NOMO-1 treated with dmso at 0.1 percent for 144 hours (cell line): ENCODE measurements around the gene TICAM1.

Experiments
- DNase-seq: peaks from one replicate; lab custom pipeline; 2025; ENCODE audit not compliant: unreplicated experiment; lab: John Stamatoyannopoulos, UW

Gene TICAM1

DNA sequence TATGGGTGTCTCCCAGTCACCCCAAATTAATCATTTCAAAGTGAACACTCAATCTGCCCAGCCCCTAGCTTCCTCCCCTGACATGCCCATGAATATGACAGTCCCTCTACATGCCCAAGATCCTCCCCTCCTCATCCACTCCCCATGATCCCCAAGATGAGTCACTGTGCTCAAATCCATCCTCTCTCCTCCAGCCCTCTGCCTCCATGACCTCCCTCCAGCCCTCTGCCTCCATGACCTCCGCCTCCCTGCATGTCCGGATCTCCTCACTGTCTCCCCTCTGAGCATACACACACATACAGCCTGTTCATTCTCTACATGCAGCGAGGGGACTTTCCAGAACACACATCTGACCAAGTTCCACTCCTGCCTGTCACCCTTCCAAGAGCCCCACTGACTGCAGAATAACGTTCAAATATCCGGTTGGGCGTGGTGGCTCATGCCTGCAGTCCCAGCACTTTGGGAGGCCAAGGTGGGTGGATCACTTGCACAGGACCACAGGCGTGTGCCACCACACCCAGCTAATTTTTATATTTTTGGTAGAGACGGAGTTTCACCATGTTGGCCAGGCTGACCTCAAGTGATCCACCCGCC lies 58.4 kb downstream of the TICAM1 start:
- DNase-seq, result no peak

DNA sequence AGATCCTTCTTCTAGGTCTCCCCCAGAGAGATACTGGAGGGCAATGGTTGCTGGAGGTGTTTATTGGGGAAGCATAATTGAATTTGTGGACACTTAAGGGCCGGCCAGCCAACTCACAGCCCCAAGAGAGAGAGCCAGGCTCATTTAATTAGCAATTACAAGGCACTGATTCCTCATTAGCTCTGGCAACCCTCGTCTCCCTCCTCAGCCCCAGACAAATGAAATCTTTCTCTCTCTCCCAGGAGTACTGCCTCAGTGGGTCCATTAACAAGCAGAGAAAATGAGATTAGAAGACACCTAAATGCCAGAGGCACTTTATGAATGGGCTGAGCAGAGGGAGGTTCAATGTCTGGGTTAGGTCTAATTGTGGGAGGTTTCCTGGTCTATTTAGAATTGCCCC lies 58.9 kb downstream of the TICAM1 start:
- no peak for DNase-seq

DNA sequence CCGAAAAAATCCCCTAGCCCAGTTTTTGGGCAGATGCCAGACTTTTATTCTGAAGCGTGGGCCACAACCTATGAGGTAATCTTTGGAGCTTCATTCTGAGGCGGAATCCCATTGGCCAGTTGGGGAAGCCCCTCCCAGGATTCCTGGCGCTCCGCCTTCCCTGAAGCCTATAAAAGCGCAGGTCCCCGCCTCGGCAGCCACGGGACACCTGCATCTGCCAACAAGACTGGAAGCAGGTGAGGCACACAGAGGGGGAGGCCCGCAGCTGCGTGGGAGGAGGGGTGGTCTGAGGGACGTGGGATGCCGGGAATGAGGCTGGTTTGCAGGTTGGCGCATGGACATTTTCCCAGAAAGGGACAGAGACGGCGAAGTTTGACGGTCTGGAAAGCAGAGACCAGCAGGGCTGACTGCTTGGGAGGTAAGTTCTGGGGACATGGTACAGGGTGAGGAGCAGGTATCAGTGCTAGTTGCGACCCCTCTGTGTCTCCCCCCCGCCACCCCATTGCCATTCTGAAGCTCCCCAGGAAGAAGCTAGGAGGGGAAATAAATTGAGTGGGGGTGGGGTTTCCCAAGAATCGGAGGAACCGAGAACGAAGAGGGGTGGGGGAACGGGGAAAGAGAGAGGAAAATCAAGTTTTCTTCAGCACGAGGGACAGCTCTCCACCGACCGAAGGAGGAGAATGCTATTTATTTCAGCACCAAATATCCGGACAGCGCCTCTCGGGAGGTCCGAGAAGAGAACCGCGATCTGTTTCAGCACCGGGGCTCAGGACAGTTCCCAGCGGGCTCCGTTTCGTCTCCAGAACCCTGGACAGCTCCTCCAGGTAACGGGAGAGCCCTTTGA lies 62.4 kb downstream of the TICAM1 start:
- DNase-seq, result peak; percentile 59
